HepG2 (cell line): Measurements from ENCODE around the gene GNG3. TPM values are rescaled to one million over a fixed set of nuclear protein-coding genes. Genes with fewer than 3 reads are reported as not detected.

ENCODE experiments used
- HIVEP1 ChIP-seq: sonication (generic); formaldehyde crosslinking; IDR thresholded peaks from 2 replicates; pipeline ENCODE4 v1.4.0; 2020; ENCODE audit warnings: mild to moderate bottlenecking, missing genetic modification reagents
- KDM3A ChIP-seq: IDR thresholded peaks from 2 replicates; pipeline ENCODE4 v1.6.1; 2018; ENCODE audit warnings: low read depth, missing compliant biosample characterization
- MTF1 ChIP-seq: sonication (generic); formaldehyde crosslinking; IDR thresholded peaks from 2 replicates; pipeline ENCODE4 v1.5.0; 2020; ENCODE audit warnings: missing genetic modification reagents
- SMAD3 ChIP-seq: sonication (generic); formaldehyde crosslinking; IDR thresholded peaks from 2 replicates; pipeline ENCODE4 v1.4.0; 2020; ENCODE audit warnings: missing genetic modification reagents
- WIZ ChIP-seq: sonication (generic); formaldehyde crosslinking; IDR thresholded peaks from 2 replicates; pipeline ENCODE4 v1.5.1; 2020; ENCODE audit warnings: mild to moderate bottlenecking, missing genetic modification reagents
- ZC3H4 ChIP-seq: sonication (generic); formaldehyde crosslinking; IDR thresholded peaks from 2 replicates; pipeline ENCODE4 v1.4.0; 2020; ENCODE audit warnings: missing genetic modification reagents, borderline replicate concordance
- ZNF121 ChIP-seq: sonication (generic); formaldehyde crosslinking; IDR thresholded peaks from 2 replicates; pipeline ENCODE4 v1.5.0; 2020; ENCODE audit warnings: mild to moderate bottlenecking, missing genetic modification reagents
- ZNF329 ChIP-seq: sonication (generic); formaldehyde crosslinking; IDR thresholded peaks from 2 replicates; pipeline ENCODE4 v1.9.0; 2021; ENCODE audit warnings: low read depth, mild to moderate bottlenecking, missing genetic modification reagents
- ZNF451 ChIP-seq: sonication (generic); formaldehyde crosslinking; IDR thresholded peaks from 2 replicates; pipeline ENCODE4 v1.5.0; 2020; ENCODE audit warnings: mild to moderate bottlenecking, missing genetic modification reagents
- ZNF670 ChIP-seq: sonication (generic); formaldehyde crosslinking; IDR thresholded peaks from 2 replicates; pipeline ENCODE4 v1.8.0; 2022; ENCODE audit warnings: mild to moderate bottlenecking, missing genetic modification reagents, borderline replicate concordance
- ZNF75D ChIP-seq: sonication (generic); formaldehyde crosslinking; IDR thresholded peaks from 2 replicates; pipeline ENCODE4 v1.8.1; 2023; ENCODE audit warnings: missing genetic modification reagents, mild to moderate bottlenecking, borderline replicate concordance
- polyA plus RNA-seq, 8 experiments: library from polyadenylated mRNA; depleted of rRNA in 3 of 8; stranded (reverse) in 7 of 8; unstranded in 1 of 8; fragments of >200 nt; fragmentation: Illumina TruSeq in 4 of 8; extraction: Trizol in 4 of 8; gene quantifications; 2 replicates each; pipeline versions ENCODE4 v1.2.1 to v1.2.3, GENCODE V29; 2011 to 2016; ENCODE audit warnings: low read depth in 4 of 8, missing spikeins in 1 of 8, mixed read lengths in 1 of 8; ENCODE audit not compliant: insufficient read depth in 1 of 8
- total RNA-seq, 5 experiments: library from RNA; depleted of rRNA; stranded (reverse); fragments of >200 nt; fragmentation: Illumina TruSeq; extraction: Trizol; gene quantifications; 2 replicates each; pipeline ENCODE4 v1.2.3, GENCODE V29; 2016; ENCODE audit warnings: low read depth in 1 of 5
- TF ChIP-seq, protein P1 (sequence below): sonication (generic); formaldehyde crosslinking; IDR thresholded peaks from 2 replicates; pipeline ENCODE4 v1.5.1; 2020; ENCODE audit warnings: missing genetic modification reagents, mild to moderate bottlenecking, borderline replicate concordance
- TF ChIP-seq, protein P2 (sequence below): sonication (generic); formaldehyde crosslinking; conservative IDR thresholded peaks from 2 replicates; pipeline ENCODE4 v1.4.0; 2020; ENCODE audit warnings: missing genetic modification reagents
- TF ChIP-seq, protein P3 (sequence below): IDR thresholded peaks from 2 replicates; pipeline ENCODE4 v1.6.1; 2012; ENCODE audit warnings: inconsistent platforms
- TF ChIP-seq, protein P4 (sequence below): sonication (generic); formaldehyde crosslinking; IDR thresholded peaks from 2 replicates; pipeline ENCODE4 v1.5.0; 2020; ENCODE audit warnings: mild to moderate bottlenecking, missing genetic modification reagents, borderline replicate concordance
- TF ChIP-seq, protein P5 (sequence below): sonication (generic); formaldehyde crosslinking; IDR thresholded peaks from 2 replicates; pipeline ENCODE4 v1.4.0; 2020; ENCODE audit warnings: missing genetic modification reagents
- TF ChIP-seq, protein P6 (sequence below): sonication (generic); formaldehyde crosslinking; IDR thresholded peaks from 2 replicates; pipeline ENCODE4; 2020; ENCODE audit warnings: missing genetic modification reagents, mild to moderate bottlenecking, borderline replicate concordance

Gene GNG3
- total and polyA plus RNA-seq, 2 of the 13 experiments (the other 11 are each of a cell fraction or from before 2014, with no cell fraction given) = not detected

DNA sequence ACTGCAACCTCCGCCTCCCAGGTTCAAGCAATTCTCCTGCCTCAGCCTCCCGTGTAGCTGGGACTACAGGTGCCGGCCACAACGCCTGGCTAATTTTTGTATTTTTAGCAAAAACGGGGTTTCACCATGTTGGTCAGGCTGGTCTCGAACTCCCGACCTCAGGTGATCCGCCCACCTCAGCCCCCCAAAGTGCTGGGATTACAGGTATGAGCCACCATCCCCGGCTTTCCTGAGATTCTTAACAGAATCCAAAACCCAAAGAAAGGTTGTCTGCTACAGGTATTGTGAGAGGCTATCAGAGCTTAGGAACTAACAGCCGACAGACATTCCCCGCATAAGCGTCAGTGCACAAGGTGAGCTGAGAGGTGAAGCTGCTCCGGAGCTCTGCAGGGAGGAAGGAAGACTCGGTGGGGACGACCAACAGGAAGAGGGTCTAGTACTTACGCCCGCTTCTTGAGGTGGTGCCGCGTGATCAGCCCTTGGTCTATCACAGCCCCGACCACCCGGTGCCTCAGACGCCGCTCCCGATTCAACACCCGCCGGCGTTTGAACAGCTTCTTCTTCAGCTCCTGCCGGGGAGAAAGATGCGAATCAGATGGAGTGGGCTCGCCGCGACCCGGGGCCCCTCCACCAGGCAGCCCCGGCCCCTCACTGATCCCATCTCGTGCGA is 42.9 kb upstream of the GNG3 start (continued):
- TF ChIP-seq, protein P1, sequence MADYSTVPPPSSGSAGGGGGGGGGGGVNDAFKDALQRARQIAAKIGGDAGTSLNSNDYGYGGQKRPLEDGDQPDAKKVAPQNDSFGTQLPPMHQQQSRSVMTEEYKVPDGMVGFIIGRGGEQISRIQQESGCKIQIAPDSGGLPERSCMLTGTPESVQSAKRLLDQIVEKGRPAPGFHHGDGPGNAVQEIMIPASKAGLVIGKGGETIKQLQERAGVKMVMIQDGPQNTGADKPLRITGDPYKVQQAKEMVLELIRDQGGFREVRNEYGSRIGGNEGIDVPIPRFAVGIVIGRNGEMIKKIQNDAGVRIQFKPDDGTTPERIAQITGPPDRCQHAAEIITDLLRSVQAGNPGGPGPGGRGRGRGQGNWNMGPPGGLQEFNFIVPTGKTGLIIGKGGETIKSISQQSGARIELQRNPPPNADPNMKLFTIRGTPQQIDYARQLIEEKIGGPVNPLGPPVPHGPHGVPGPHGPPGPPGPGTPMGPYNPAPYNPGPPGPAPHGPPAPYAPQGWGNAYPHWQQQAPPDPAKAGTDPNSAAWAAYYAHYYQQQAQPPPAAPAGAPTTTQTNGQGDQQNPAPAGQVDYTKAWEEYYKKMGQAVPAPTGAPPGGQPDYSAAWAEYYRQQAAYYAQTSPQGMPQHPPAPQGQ (CRISPR knock-in tag) = no peak
- TF ChIP-seq, protein P2, sequence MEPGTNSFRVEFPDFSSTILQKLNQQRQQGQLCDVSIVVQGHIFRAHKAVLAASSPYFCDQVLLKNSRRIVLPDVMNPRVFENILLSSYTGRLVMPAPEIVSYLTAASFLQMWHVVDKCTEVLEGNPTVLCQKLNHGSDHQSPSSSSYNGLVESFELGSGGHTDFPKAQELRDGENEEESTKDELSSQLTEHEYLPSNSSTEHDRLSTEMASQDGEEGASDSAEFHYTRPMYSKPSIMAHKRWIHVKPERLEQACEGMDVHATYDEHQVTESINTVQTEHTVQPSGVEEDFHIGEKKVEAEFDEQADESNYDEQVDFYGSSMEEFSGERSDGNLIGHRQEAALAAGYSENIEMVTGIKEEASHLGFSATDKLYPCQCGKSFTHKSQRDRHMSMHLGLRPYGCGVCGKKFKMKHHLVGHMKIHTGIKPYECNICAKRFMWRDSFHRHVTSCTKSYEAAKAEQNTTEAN (CRISPR knock-in tag) = no peak
- TF ChIP-seq, protein P3, sequence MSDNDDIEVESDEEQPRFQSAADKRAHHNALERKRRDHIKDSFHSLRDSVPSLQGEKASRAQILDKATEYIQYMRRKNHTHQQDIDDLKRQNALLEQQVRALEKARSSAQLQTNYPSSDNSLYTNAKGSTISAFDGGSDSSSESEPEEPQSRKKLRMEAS = no peak
- TF ChIP-seq ZNF329 (CRISPR knock-in tag) (0 out of 2 replicates have a peak, but pooled peaks have one; percentile 29), KDM3A (CRISPR knock-in tag) (peak; percentile 7; the same call in 1 of the 2 replicates), WIZ (CRISPR knock-in tag) (0 out of 2 replicates have a peak, but pooled peaks have one; percentile 50), SMAD3 (CRISPR knock-in tag) (0 out of 2 replicates have a peak, but pooled peaks have one; percentile 0), ZNF451 (CRISPR knock-in tag) (no peak), ZNF670 (CRISPR knock-in tag) (0 out of 2 replicates have a peak, but pooled peaks have one; percentile 20), ZNF75D (CRISPR knock-in tag) (no peak), ZNF121 (0 out of 2 replicates have a peak, but pooled peaks have one; percentile 19), HIVEP1 (CRISPR knock-in tag) (no peak), MTF1 (CRISPR knock-in tag) (no peak), ZC3H4 (CRISPR knock-in tag) (no peak)
- TF ChIP-seq, protein P4, sequence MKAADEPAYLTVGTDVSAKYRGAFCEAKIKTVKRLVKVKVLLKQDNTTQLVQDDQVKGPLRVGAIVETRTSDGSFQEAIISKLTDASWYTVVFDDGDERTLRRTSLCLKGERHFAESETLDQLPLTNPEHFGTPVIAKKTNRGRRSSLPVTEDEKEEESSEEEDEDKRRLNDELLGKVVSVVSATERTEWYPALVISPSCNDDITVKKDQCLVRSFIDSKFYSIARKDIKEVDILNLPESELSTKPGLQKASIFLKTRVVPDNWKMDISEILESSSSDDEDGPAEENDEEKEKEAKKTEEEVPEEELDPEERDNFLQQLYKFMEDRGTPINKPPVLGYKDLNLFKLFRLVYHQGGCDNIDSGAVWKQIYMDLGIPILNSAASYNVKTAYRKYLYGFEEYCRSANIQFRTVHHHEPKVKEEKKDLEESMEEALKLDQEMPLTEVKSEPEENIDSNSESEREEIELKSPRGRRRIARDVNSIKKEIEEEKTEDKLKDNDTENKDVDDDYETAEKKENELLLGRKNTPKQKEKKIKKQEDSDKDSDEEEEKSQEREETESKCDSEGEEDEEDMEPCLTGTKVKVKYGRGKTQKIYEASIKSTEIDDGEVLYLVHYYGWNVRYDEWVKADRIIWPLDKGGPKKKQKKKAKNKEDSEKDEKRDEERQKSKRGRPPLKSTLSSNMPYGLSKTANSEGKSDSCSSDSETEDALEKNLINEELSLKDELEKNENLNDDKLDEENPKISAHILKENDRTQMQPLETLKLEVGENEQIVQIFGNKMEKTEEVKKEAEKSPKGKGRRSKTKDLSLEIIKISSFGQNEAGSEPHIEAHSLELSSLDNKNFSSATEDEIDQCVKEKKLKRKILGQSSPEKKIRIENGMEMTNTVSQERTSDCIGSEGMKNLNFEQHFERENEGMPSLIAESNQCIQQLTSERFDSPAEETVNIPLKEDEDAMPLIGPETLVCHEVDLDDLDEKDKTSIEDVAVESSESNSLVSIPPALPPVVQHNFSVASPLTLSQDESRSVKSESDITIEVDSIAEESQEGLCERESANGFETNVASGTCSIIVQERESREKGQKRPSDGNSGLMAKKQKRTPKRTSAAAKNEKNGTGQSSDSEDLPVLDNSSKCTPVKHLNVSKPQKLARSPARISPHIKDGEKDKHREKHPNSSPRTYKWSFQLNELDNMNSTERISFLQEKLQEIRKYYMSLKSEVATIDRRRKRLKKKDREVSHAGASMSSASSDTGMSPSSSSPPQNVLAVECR (CRISPR knock-in tag) = no peak
- TF ChIP-seq, protein P5, sequence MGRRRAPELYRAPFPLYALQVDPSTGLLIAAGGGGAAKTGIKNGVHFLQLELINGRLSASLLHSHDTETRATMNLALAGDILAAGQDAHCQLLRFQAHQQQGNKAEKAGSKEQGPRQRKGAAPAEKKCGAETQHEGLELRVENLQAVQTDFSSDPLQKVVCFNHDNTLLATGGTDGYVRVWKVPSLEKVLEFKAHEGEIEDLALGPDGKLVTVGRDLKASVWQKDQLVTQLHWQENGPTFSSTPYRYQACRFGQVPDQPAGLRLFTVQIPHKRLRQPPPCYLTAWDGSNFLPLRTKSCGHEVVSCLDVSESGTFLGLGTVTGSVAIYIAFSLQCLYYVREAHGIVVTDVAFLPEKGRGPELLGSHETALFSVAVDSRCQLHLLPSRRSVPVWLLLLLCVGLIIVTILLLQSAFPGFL (CRISPR knock-in tag) = no peak
- TF ChIP-seq, protein P6, sequence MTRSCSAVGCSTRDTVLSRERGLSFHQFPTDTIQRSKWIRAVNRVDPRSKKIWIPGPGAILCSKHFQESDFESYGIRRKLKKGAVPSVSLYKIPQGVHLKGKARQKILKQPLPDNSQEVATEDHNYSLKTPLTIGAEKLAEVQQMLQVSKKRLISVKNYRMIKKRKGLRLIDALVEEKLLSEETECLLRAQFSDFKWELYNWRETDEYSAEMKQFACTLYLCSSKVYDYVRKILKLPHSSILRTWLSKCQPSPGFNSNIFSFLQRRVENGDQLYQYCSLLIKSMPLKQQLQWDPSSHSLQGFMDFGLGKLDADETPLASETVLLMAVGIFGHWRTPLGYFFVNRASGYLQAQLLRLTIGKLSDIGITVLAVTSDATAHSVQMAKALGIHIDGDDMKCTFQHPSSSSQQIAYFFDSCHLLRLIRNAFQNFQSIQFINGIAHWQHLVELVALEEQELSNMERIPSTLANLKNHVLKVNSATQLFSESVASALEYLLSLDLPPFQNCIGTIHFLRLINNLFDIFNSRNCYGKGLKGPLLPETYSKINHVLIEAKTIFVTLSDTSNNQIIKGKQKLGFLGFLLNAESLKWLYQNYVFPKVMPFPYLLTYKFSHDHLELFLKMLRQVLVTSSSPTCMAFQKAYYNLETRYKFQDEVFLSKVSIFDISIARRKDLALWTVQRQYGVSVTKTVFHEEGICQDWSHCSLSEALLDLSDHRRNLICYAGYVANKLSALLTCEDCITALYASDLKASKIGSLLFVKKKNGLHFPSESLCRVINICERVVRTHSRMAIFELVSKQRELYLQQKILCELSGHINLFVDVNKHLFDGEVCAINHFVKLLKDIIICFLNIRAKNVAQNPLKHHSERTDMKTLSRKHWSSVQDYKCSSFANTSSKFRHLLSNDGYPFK (CRISPR knock-in tag) = no peak; the same call in 1 of the 2 replicates
